Loucy (cell line): ENCODE results near the gene CD6.

ENCODE experiments used
- CTCF ChIP-seq: fragments of 200-600 bp; sonication (generic); conservative IDR thresholded peaks from 2 replicates; pipeline ENCODE4 v1.5.1; 2014; ENCODE audit warnings: mild to moderate bottlenecking, antibody characterized with exemption, low read length
- EZH2phosphoT487 ChIP-seq: fragments of 200-600 bp; IDR thresholded peaks from 2 replicates; pipeline ENCODE4 v1.6.1; 2018; ENCODE audit warnings: antibody characterized with exemption, mild to moderate bottlenecking, moderate library complexity, borderline replicate concordance

DNA sequence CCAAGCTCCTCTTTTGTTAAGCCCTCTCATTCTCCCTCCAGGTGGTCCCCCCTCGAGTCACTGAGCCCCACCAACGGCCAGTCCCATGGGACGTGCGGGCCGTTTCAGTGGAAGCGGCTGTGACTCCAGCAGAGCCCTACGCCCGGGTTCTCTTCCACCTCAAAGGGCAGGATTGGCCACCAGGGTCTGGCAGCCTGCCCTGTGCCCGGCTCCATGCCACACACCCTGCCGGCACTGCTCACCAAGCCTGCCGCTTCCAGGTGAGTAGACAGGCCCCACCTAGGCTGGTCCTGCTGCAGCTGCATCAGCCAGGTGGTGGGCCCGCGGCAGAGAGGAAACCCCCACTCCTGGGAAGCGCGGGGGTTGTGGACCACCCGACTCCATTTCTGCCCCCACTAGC is 43.9 kb upstream of the CD6 start:
- no peak for TF ChIP-seq CTCF
- no peak for TF ChIP-seq EZH2phosphoT487
